ENCODE data around the gene RPN2. TPM values are rescaled to one million over a fixed set of nuclear protein-coding genes. Genes with fewer than 3 reads are reported as not detected.

The RPN2 gene
- total and polyA plus RNA-seq, 9 of the 15 experiments (the other 6 are each of a cell fraction or from before 2014, with no cell fraction given) = 168 to 548 (median 325) TPM

DNA sequence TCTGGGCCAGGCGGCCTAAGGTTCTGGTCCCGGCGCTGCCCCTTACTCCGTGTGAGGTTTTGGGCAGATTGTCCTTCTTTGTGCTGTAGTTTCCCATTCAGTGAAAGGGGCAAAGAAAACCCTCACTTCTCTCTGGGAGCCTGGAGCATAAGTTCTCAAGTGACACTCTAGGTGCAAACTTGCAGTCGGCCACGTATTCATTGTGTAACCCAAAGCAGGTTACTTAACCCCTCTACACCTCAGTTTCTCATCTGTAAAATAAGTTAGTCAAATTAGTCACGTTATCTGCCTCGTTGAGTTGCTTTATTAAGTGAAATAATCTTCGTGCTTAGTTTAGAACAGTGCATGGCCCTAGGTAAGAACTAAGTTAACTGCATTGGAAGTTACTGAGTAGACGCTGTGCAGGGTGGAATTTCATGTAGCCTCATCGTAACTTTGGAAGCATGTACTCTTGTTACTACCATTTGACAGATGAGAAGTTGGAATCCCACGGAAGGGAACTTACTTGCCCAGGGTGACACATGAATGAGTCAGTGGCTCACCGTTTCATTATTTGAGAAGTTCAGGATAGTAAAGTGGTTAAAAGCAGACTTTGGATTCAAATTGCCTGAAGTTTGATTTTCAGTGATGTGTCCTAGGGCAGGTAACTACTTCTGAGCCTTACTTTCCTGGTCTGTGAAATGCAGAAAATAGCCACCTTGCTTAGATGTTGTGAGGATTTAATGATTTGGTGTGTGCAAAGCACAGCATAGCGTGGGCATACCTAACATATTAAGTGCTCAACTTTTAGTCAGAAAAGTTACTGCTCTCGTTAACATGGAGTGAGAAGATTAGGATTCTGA lies 774 bp downstream of the RPN2 start:
- intact Hi-C loops (cut with micrococcal nuclease) (no loop called here), in situ Hi-C loops (cut with MboI) (no loop called here)
- ChIA-PET POLR2A (interaction anchor here (0.7 to 5.0 kb wide), 7 partner anchors 10 to 358 kb away, joined by 3 to 54 read pairs (median 5); partner anchors contain the start of gene BLCAP), CTCF (ENCODE audit: low intra/inter-chr PET ratio) (no interaction called here)
- 1% methylated on average over 15 of the region's 15 CpGs for WGBS (ENCODE audit: insufficient coverage, low coverage, missing lambda C conversion rate)
- Histone ChIP-seq H3K27me3 (ENCODE audit: control insufficient read depth in 2 of 2, insufficient read depth in 2 of 2, low read length in 2 of 2) (no peaks in the 10 kb centered on the region), H3K9me1 (ENCODE audit: control insufficient read depth, insufficient read depth, low read length) (no peaks in the 10 kb centered on the region), H3K4me1 (replicated peaks in 1 of 2; ENCODE audit: control insufficient read depth in 2 of 2, insufficient read depth in 2 of 2, low read length in 2 of 2) (peaks cover 6 to 14% of the 10 kb centered on the region in 2 experiments), H2AFZ (ENCODE audit: low read depth, low read length) (peak overlapping the region; percentile 95), H3K27ac (ENCODE audit: extremely low read depth, low read depth, low read length) (peak overlapping the region; percentile 99), H3K79me2 (ENCODE audit: control insufficient read depth, insufficient read depth, low read length) (peaks cover 65% of the 10 kb centered on the region), H3K4me2 (ENCODE audit: insufficient read depth, low read length) (peak overlapping the region; percentile 85), H3K9ac (ENCODE audit: insufficient read depth in 1 of 2, low read depth in 2 of 2, low read length in 2 of 2) (peak overlapping the region; percentile 98 to 99), H4K20me1 (replicated peaks; ENCODE audit: control insufficient read depth, insufficient read depth, low read length) (peaks cover 18% of the 10 kb centered on the region; the same call in 1 of the 2 replicates), H3K36me3 (ENCODE audit: control insufficient read depth, insufficient read depth, low read length) (peaks cover 35% of the 10 kb centered on the region), H3K4me3 (peak overlapping the region; percentile 92), H3K9me3 (replicated peaks; ENCODE audit: control insufficient read depth, insufficient read depth, low read depth, low read length) (no peaks in the 10 kb centered on the region)
- FAIRE-seq (peak; percentile 76), ATAC-seq (peak; percentile 1; the same call in 2 of the 3 replicates), DNase-seq (ENCODE audit: extremely low read depth in 1 of 4, low spot score in 3 of 4) (peak in 1 of 4 experiments; percentile 35)
- TSS peak; percentile 57 for BruUV-seq (replicated peaks)
- TF ChIP-seq DPF2 (IDR thresholded peaks at IDR 0.05) = no peak
- TF ChIP-seq ZNF197 (CRISPR knock-in tag; IDR thresholded peaks at IDR 0.05; ENCODE audit: low read depth) = no peak
- TF ChIP-seq, protein P1, sequence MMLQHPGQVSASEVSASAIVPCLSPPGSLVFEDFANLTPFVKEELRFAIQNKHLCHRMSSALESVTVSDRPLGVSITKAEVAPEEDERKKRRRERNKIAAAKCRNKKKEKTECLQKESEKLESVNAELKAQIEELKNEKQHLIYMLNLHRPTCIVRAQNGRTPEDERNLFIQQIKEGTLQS (IDR thresholded peaks at IDR 0.05) = peak; percentile 32; the same call in 1 of the 2 replicates
- TF ChIP-seq, protein P1 (CRISPR knock-in tag; conservative IDR thresholded peaks at IDR 0.05) = no peak
- peak; percentile 10; the same call in 1 of the 2 replicates for TF ChIP-seq MTA3 (IDR thresholded peaks at IDR 0.05; ENCODE audit: borderline replicate concordance)
- TF ChIP-seq, protein P2, sequence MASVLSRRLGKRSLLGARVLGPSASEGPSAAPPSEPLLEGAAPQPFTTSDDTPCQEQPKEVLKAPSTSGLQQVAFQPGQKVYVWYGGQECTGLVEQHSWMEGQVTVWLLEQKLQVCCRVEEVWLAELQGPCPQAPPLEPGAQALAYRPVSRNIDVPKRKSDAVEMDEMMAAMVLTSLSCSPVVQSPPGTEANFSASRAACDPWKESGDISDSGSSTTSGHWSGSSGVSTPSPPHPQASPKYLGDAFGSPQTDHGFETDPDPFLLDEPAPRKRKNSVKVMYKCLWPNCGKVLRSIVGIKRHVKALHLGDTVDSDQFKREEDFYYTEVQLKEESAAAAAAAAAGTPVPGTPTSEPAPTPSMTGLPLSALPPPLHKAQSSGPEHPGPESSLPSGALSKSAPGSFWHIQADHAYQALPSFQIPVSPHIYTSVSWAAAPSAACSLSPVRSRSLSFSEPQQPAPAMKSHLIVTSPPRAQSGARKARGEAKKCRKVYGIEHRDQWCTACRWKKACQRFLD (CRISPR knock-in tag; IDR thresholded peaks at IDR 0.05) = peak; percentile 28
- TF ChIP-seq PML (IDR thresholded peaks at IDR 0.05; ENCODE audit: low read length) = no peak
- no peak for TF ChIP-seq SNRNP70 (optimal IDR thresholded peaks at IDR 0.05; ENCODE audit: low read depth, low read length)
- TF ChIP-seq MNT (conservative IDR thresholded peaks at IDR 0.05) = peak in 1 of 2 experiments; percentile 38; a peak in 3 of 4 replicates
- TF ChIP-seq SIN3A (IDR thresholded peaks at IDR 0.05; ENCODE audit: borderline replicate concordance in 2 of 2, control insufficient read depth in 1 of 2, low read depth in 2 of 2, low read length in 2 of 2) = 0 out of 4 replicates have a peak, but pooled peaks have one; percentile 1 to 13
- TF ChIP-seq CEBPB (tag; IDR thresholded peaks at IDR 0.05) = peak; percentile 59
- TF ChIP-seq PHF20 (IDR thresholded peaks at IDR 0.05; ENCODE audit: partially characterized antibody) = no peak
- no peak for TF ChIP-seq ZNF324 (CRISPR knock-in tag; IDR thresholded peaks at IDR 0.05)
- no peak for TF ChIP-seq ZNF511 (CRISPR knock-in tag; IDR thresholded peaks at IDR 0.05)
- no peak for TF ChIP-seq MEIS2 (IDR thresholded peaks at IDR 0.05; ENCODE audit: partially characterized antibody)
- 0 out of 2 replicates have a peak, but pooled peaks have one; percentile 16 for TF ChIP-seq SMARCA4 (IDR thresholded peaks at IDR 0.05)
